ENCODE data around the gene SLC12A8. TPM values are rescaled to one million over a fixed set of nuclear protein-coding genes. Genes with fewer than 3 reads are reported as not detected.

The SLC12A8 gene
- total RNA-seq, 3 donors from 2014 or later, result 8.0 to 19.3 (median 13.6) TPM

DNA sequence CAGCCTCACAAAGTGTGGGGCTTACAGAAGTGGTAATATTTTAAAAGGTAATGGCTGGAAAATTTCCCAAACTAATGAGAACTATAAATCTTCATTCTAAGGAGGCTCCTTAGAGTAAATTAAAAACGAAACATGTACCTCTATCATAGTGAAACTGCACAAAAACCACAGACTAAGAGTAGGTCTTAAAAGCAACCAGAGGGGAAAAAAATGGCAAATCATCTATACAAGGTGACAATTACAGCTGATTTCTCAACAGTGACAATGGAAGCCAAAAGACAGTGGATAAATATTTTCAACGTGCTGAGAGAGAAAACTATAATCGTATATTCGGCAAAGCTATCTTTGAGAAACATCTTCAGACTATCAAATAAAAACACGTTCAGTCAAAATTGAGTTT lies 177.3 kb downstream of the SLC12A8 start:
- Histone ChIP-seq H3K4me3 (no peak overlapping the region), H3K9me3 (no peaks in the 10 kb centered on the region), H3K4me1 (ENCODE audit: low read depth) (peaks cover 7% of the 10 kb centered on the region), H3K36me3 (ENCODE audit: low read depth) (no peaks in the 10 kb centered on the region)
- TF ChIP-seq, protein P1, sequence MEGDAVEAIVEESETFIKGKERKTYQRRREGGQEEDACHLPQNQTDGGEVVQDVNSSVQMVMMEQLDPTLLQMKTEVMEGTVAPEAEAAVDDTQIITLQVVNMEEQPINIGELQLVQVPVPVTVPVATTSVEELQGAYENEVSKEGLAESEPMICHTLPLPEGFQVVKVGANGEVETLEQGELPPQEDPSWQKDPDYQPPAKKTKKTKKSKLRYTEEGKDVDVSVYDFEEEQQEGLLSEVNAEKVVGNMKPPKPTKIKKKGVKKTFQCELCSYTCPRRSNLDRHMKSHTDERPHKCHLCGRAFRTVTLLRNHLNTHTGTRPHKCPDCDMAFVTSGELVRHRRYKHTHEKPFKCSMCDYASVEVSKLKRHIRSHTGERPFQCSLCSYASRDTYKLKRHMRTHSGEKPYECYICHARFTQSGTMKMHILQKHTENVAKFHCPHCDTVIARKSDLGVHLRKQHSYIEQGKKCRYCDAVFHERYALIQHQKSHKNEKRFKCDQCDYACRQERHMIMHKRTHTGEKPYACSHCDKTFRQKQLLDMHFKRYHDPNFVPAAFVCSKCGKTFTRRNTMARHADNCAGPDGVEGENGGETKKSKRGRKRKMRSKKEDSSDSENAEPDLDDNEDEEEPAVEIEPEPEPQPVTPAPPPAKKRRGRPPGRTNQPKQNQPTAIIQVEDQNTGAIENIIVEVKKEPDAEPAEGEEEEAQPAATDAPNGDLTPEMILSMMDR (IDR thresholded peaks at IDR 0.05), result no peak
- intact Hi-C loops (cut with DNase I, micrococcal nuclease), result no loop called here
- DNase-seq, result no peak
- no peak for ATAC-seq

DNA sequence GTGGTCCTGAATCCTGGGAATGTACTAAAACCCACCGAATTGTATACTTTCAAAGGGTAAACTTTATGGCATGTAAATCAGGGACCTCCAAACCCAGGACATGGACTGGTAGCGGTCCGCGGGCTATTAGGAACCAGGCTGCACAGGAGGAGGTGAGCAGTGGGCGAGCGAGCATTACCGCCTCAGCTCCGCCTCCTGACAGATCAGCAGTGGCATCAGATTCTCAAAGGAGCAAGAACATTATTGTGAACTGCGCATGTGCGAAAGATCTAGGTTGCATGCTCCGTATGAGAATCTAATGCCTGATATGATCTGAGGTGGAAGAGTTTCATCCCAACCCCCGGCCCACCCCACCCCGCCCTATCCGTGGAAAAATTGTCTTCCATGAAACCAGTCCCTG lies 178.9 kb downstream of the SLC12A8 start:
- no peak for ATAC-seq
- no peak overlapping the region for H3K4me3 ChIP-seq
- no peaks in the 10 kb centered on the region for H3K9me3 ChIP-seq
- TF ChIP-seq, protein P1 (IDR thresholded peaks at IDR 0.05), result no peak
- no peaks in the 10 kb centered on the region for H3K36me3 ChIP-seq (ENCODE audit: low read depth)
- H3K4me1 ChIP-seq (ENCODE audit: low read depth), result peaks cover 7% of the 10 kb centered on the region
- intact Hi-C loops (cut with DNase I, micrococcal nuclease), result no loop called here
- no peak for DNase-seq

DNA sequence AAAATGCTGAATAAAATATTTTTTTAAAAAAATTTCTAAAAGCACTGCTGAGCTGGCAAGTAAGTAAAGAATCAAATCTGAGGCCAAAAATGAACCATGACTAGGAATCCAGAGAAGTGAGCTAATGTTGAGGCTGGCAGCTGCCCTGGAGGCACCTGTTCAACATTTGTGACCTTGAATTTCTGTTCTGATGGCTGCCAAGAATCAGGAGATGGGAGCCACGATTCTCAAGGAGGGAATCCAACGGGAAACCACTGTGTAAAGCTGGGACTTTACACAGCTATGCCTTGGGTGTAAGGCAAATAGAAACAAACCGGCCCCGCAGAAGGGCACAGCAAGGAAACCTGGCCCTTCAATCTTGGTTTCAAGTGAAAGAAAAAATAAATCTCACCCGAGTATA lies 179.4 kb downstream of the SLC12A8 start:
- H3K9me3 ChIP-seq, result no peaks in the 10 kb centered on the region
- no peak overlapping the region for H3K4me3 ChIP-seq
- DNase-seq, result no peak
- H3K4me1 ChIP-seq (ENCODE audit: low read depth), result peaks cover 7% of the 10 kb centered on the region
- TF ChIP-seq, protein P1 (IDR thresholded peaks at IDR 0.05), result no peak
- H3K36me3 ChIP-seq (ENCODE audit: low read depth), result no peaks in the 10 kb centered on the region
- intact Hi-C loops (cut with DNase I, micrococcal nuclease), result no loop called here
- ATAC-seq, result no peak

DNA sequence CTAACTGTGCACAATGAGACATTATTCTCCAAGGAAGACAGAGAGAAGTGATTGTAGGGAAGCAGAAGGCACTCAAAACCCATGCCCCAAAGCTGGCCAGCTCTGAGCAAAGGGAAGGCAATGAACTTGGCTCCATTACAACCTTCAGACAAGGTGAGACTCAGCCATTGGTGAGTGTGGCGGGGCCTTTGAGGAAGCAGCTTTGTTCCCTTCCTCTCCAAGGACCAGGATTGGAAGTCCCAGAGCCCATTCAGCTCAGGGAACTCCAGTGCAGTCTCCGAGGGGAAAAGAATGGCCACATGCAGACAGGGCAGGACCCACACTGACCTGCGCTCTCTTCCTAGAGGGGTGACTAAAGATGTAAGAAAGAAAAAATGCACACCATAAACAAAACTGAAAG lies 179.9 kb downstream of the SLC12A8 start:
- TF ChIP-seq, protein P1 (IDR thresholded peaks at IDR 0.05), result no peak
- intact Hi-C loops (cut with DNase I, micrococcal nuclease), result no loop called here
- H3K4me3 ChIP-seq, result no peak overlapping the region
- no peaks in the 10 kb centered on the region for H3K36me3 ChIP-seq (ENCODE audit: low read depth)
- DNase-seq (no peak), ATAC-seq (no peak)
- peaks cover 7% of the 10 kb centered on the region for H3K4me1 ChIP-seq (ENCODE audit: low read depth)
- no peaks in the 10 kb centered on the region for H3K9me3 ChIP-seq

Small RNAs within 50 kb of the gene (microRNA-seq; reads per million reads assigned to microRNA genes)
- gene MIR5092, result 0.70 reads per million

Other genes starting within 250 kb of the SLC12A8 start
- 10 to 100 TPM in 2 of 3 donors, 1 to 10 TPM in 1; 7.4 to 45.3 (median 15.0) TPM for gene HEG1, start 156.8 kb downstream of the SLC12A8 start, total RNA-seq
- 10 to 100 TPM; 39.8 to 79.5 (median 42.6) TPM for gene ZNF148, start 162.6 kb upstream of the SLC12A8 start, total RNA-seq

Data from mucosa of descending colon (tissue), 3 donors.